Nephron progenitor cell (in vitro differentiated cells): Measurements from ENCODE around the gene PRKCE.

Experiments used
- DNase-seq: peaks from one replicate; pipeline ENCODE4 v3.0.0; 2021
- H3K27ac Mint-ChIP-seq: 2 replicates; pipeline ENCODE4 v1.8.0; 2021; ENCODE audit warnings: mild to moderate bottlenecking, moderate library complexity, mixed read lengths
- H3K27me3 Mint-ChIP-seq: 2 replicates; pipeline ENCODE4 v1.8.0; 2021; ENCODE audit warnings: mild to moderate bottlenecking, low read depth, mixed read lengths; ENCODE audit not compliant: poor library complexity
- H3K36me3 Mint-ChIP-seq: 2 replicates; pipeline ENCODE4 v1.8.0; 2021; ENCODE audit warnings: low read depth, mixed read lengths
- H3K4me1 Mint-ChIP-seq: 2 replicates; pipeline ENCODE4 v1.8.0; 2021; ENCODE audit warnings: mixed read lengths
- H3K4me3 Mint-ChIP-seq: 2 replicates; pipeline ENCODE4 v1.8.0; 2021; ENCODE audit warnings: mild to moderate bottlenecking, moderate library complexity, mixed read lengths
- H3K9me3 Mint-ChIP-seq: 2 replicates; pipeline ENCODE4 v1.8.0; 2021; ENCODE audit warnings: mild to moderate bottlenecking, moderate library complexity, mixed read lengths
- CTCF ChIP-seq: fragments of 200-600 bp; sonication (generic); IDR thresholded peaks from 2 replicates; pipeline ENCODE4 v1.5.0; 2021; ENCODE audit warnings: antibody characterized with exemption

The PRKCE gene

DNA sequence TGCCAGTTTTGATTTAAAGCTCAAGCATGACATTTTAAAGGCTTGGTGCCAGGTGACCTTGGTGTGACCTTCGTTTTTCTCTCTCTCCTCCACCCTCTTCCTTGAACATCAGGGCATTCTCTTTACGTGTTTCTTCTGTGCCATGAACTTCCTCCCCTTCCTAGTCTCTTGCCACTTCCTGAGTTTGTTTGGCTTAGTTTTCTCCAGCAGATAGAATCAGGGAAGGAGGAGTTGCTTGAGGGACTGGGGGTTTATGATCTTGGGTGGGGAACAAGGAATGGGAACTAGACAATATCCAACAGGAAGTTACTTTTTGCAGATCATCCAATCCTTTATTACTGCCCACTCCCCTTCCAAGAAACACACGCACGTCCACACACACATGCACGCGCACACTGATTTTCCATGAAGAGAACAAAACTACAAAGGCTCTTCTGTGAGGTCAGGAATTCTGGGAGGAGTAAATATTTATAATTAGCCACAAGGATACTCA is 435.1 kb downstream of the PRKCE start:
- peaks cover 19% of the 10 kb centered on the region for H3K4me1 Mint-ChIP-seq
- no peak overlapping the region for H3K4me3 Mint-ChIP-seq
- TF ChIP-seq CTCF = no peak
- no peak for DNase-seq
- H3K27me3 Mint-ChIP-seq = peaks cover 6% of the 10 kb centered on the region
- no peak overlapping the region for H3K27ac Mint-ChIP-seq
- no peaks in the 10 kb centered on the region for H3K36me3 Mint-ChIP-seq
- H3K9me3 Mint-ChIP-seq = no peaks in the 10 kb centered on the region

DNA sequence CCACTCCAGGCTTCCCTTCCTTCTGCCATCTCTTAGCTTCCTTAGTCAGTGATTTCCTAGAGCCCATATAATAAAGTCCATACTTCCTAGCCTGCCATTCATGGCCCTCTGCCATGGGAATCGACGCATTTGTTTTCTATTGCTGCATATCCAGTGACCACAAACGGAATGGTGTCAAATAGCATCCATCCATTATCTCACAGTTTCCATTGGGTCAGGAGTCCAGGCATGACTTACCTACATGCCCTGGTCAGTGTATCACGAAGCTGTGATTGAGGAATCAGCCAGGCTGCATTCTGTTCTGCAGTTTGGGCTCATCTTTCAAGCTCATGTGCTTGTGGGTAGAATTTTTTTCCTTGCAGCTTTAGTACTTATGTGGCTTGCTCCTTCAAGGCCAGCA is 436.0 kb downstream of the PRKCE start:
- Mint-ChIP-seq H3K27me3 (peaks cover 8% of the 10 kb centered on the region), H3K4me1 (peaks cover 19% of the 10 kb centered on the region), H3K27ac (no peak overlapping the region), H3K9me3 (no peaks in the 10 kb centered on the region), H3K36me3 (no peaks in the 10 kb centered on the region), H3K4me3 (no peak overlapping the region)
- TF ChIP-seq CTCF = no peak
- DNase-seq = no peak

DNA sequence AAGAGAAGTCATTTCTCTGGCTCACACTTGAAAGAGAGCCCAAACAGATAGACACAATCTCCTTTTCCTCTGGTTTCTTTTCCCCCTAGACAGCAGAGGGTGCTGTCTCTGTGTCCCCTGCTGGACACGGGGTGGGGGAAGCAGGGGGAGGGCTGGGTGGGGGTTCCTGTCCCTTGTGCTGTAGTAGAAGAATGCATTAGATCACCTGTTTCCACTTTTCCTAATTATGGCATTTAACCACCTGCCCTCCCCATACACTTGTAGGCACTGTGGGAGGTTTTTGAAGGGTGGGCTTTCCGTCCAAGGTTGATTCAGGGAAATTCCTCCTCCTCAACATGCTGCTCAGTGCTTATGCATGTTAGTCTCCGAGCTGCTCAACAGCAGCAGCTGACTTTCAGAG is 439.5 kb downstream of the PRKCE start:
- H3K9me3 Mint-ChIP-seq = peaks cover 14% of the 10 kb centered on the region
- TF ChIP-seq CTCF = no peak
- peaks cover 11% of the 10 kb centered on the region for H3K27me3 Mint-ChIP-seq

DNA sequence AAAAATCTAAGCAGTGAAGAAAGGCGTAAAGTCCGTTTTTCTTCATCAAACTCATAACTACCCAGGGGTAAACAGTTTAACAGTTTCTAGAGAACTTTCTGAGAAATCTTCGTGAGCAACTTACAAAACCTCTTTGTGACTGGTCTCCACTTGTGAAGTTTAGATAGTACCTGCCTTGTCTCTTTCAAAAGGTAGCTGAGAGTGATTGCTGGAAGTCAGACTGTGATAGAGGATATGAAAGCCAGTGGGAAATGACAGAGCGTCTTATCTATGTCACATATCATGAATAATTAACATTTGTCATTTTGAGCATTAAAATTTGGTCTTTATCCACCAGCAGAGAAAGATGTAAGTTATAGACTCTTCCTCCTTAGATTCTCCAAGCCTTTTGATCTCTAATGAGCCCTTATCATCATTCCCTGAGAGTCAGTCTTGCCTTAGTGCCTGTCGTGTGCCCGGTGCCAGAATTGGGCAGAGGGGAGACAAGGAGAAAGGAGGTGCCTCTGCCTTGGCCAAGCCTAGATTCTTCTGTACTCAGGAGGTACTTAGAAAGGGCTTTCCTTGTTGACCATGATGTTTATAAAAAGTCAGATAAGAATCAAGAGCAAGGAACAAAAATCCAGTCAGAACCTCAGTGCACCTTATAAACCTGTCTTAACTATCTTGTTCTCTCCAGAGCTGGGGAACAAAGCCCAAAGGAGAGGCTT is 440.6 kb downstream of the PRKCE start:
- peaks cover 18% of the 10 kb centered on the region for H3K9me3 Mint-ChIP-seq
- no peak overlapping the region for H3K4me3 Mint-ChIP-seq
- H3K36me3 Mint-ChIP-seq = peaks cover 14% of the 10 kb centered on the region
- H3K27ac Mint-ChIP-seq = no peak overlapping the region
- peaks cover 11% of the 10 kb centered on the region for H3K27me3 Mint-ChIP-seq
- H3K4me1 Mint-ChIP-seq = peaks cover 5% of the 10 kb centered on the region
- no peak for DNase-seq
- no peak for TF ChIP-seq CTCF

More for the DNA sequence above, 439.5 kb downstream of the PRKCE start:
- H3K27ac Mint-ChIP-seq = no peak overlapping the region
- H3K4me3 Mint-ChIP-seq = no peak overlapping the region
- H3K4me1 Mint-ChIP-seq = peaks cover 13% of the 10 kb centered on the region
- DNase-seq = no peak
- H3K36me3 Mint-ChIP-seq = peaks cover 14% of the 10 kb centered on the region

- no peak for TF ChIP-seq CTCF
- Mint-ChIP-seq H3K4me1 (no peaks in the 10 kb centered on the region), H3K36me3 (peaks cover 14% of the 10 kb centered on the region), H3K27me3 (peaks cover 11% of the 10 kb centered on the region), H3K9me3 (peaks cover 18% of the 10 kb centered on the region), H3K27ac (no peak overlapping the region), H3K4me3 (no peak overlapping the region)
- no peak for DNase-seq
These were observed 443.2 kb downstream of the PRKCE start for GRCh38 chr2:46094689-46095088.

DNA sequence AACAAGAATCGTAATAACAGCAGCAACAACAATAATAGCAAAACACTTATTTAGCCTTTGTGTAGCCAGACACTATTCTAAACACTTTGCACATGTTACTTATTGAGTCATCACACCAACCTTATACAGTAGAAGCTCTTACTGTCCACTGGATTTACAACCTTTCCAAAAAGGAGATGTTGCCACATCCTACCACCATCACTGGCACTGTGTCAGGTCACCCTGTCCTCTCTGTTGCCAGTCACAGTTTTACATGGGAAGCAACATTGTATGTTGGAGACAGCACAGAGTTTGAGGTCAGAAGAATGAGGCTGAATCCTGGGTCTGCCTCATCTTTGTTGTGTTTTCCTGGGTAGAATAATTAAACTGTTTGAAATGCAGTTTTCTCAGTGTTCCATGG is 444.4 kb downstream of the PRKCE start:
- H3K9me3 Mint-ChIP-seq = peaks cover 18% of the 10 kb centered on the region
- no peak overlapping the region for H3K4me3 Mint-ChIP-seq
- H3K27me3 Mint-ChIP-seq = peaks cover 14% of the 10 kb centered on the region
- peaks cover 14% of the 10 kb centered on the region for H3K36me3 Mint-ChIP-seq
- no peak for DNase-seq
- TF ChIP-seq CTCF = no peak
- no peak overlapping the region for H3K27ac Mint-ChIP-seq
- H3K4me1 Mint-ChIP-seq = no peaks in the 10 kb centered on the region
